H9 (cell line): ENCODE data around the gene CCDC194. TPM values are rescaled to one million over a fixed set of nuclear protein-coding genes. Genes with fewer than 3 reads are reported as not detected.

Experiments
- DNase-seq: peaks from one replicate; pipeline ENCODE4 v3.0.0-alpha.2; 2017
- H2AFZ ChIP-seq: one replicate; pipeline ENCODE4 v1.6.1; 2013; ENCODE audit warnings: mild to moderate bottlenecking, low read length, control low read depth, moderate library complexity
- H2AK5ac ChIP-seq: 2 replicates; pipeline ENCODE4 v1.6.1; 2013; ENCODE audit warnings: low read length, control low read depth, mixed read lengths; ENCODE audit not compliant: insufficient read length
- H2BK120ac ChIP-seq: one replicate; pipeline ENCODE4 v1.6.1; 2013; ENCODE audit warnings: low read depth, mild to moderate bottlenecking, low read length, control low read depth, inconsistent platforms; ENCODE audit not compliant: poor library complexity, severe bottlenecking
- H2BK12ac ChIP-seq: 2 replicates; pipeline ENCODE4 v1.6.1; 2013; ENCODE audit warnings: low read length, control low read depth, mixed read lengths, low read depth; ENCODE audit not compliant: insufficient read length
- H2BK15ac ChIP-seq: 2 replicates; pipeline ENCODE4 v1.6.1; 2013; ENCODE audit warnings: low read depth, low read length, control low read depth
- H2BK20ac ChIP-seq: one replicate; pipeline ENCODE4 v1.6.1; 2013; ENCODE audit warnings: low read depth, mild to moderate bottlenecking, low read length, control low read depth, inconsistent platforms; ENCODE audit not compliant: poor library complexity, severe bottlenecking
- H2BK5ac ChIP-seq: 2 replicates; pipeline ENCODE4 v1.6.1; 2013; ENCODE audit warnings: low read length, control low read depth, mixed read lengths; ENCODE audit not compliant: insufficient read length
- H3K14ac ChIP-seq: 2 replicates; pipeline ENCODE4 v1.6.1; 2013; ENCODE audit warnings: low read length, control low read depth; ENCODE audit not compliant: insufficient read depth
- H3K18ac ChIP-seq: 2 replicates; pipeline ENCODE4 v1.6.1; 2013; ENCODE audit warnings: low read depth, mild to moderate bottlenecking, mixed read lengths, low read length, control low read depth; ENCODE audit not compliant: insufficient read length
- H3K23ac ChIP-seq: 2 replicates; pipeline ENCODE4 v1.6.1; 2013; ENCODE audit warnings: low read length, control low read depth, mixed read lengths, low read depth; ENCODE audit not compliant: insufficient read length
- H3K23me2 ChIP-seq: 2 replicates; pipeline ENCODE4 v1.6.1; 2013; ENCODE audit warnings: low read depth, mild to moderate bottlenecking, mixed read lengths, low read length, control low read depth; ENCODE audit not compliant: insufficient read length, poor library complexity, severe bottlenecking
- H3K27ac ChIP-seq: 2 replicates; pipeline ENCODE4 v1.5.1; 2013; ENCODE audit warnings: low read length, control low read depth, mixed read lengths, low read depth; ENCODE audit not compliant: insufficient read length
- H3K27me3 ChIP-seq: 2 replicates; pipeline ENCODE4 v1.6.1; 2013; ENCODE audit warnings: low read length, control low read depth, inconsistent platforms; ENCODE audit not compliant: insufficient read depth
- H3K4ac ChIP-seq: 2 replicates; pipeline ENCODE4 v1.6.1; 2013; ENCODE audit warnings: low read depth, mild to moderate bottlenecking, control low read depth, inconsistent platforms, low read length, moderate library complexity
- H3K4me1 ChIP-seq: 2 replicates; pipeline ENCODE4 v1.6.1; 2013; ENCODE audit warnings: low read length, control low read depth, inconsistent platforms; ENCODE audit not compliant: insufficient read depth
- H3K4me2 ChIP-seq: 2 replicates; pipeline ENCODE4 v1.6.1; 2013; ENCODE audit warnings: low read length, control low read depth, mixed read lengths; ENCODE audit not compliant: insufficient read length, insufficient read depth
- H3K56ac ChIP-seq: 2 replicates; pipeline ENCODE4 v1.6.1; 2013; ENCODE audit warnings: low read depth, mild to moderate bottlenecking, mixed read lengths, low read length, control low read depth; ENCODE audit not compliant: insufficient read length
- H3K79me1 ChIP-seq: 2 replicates; pipeline ENCODE4 v1.6.1; 2013; ENCODE audit warnings: low read depth, mild to moderate bottlenecking, moderate library complexity, low read length, control low read depth, inconsistent platforms; ENCODE audit not compliant: insufficient read depth, poor library complexity, severe bottlenecking
- H3K79me2 ChIP-seq: 2 replicates; pipeline ENCODE4 v1.6.1; 2013; ENCODE audit warnings: low read length, control low read depth, inconsistent platforms; ENCODE audit not compliant: insufficient read depth
- H3K9ac ChIP-seq: 2 replicates; pipeline ENCODE4 v1.6.1; 2013; ENCODE audit warnings: low read length, control low read depth, mixed read lengths; ENCODE audit not compliant: insufficient read length; ENCODE audit errors: extremely low read depth
- H3K9me3 ChIP-seq: one replicate; pipeline ENCODE4 v1.6.1; 2013; ENCODE audit warnings: low read depth, low read length, inconsistent platforms; ENCODE audit not compliant: control insufficient read depth
- H3T11ph ChIP-seq: one replicate; pipeline ENCODE4 v1.6.1; 2013; ENCODE audit warnings: mild to moderate bottlenecking, low read length, control low read depth, inconsistent platforms
- H4K20me1 ChIP-seq: one replicate; pipeline ENCODE4 v1.6.1; 2013; ENCODE audit not compliant: control insufficient read depth, insufficient read length, insufficient read depth
- H4K5ac ChIP-seq: 2 replicates; pipeline ENCODE4 v1.6.1; 2013; ENCODE audit warnings: low read depth, mild to moderate bottlenecking, mixed read lengths, low read length, control low read depth; ENCODE audit not compliant: insufficient read length
- H4K8ac ChIP-seq: replicated peaks from 2 replicates; pipeline ENCODE4 v1.6.1; 2013; ENCODE audit warnings: low read length, control low read depth, mixed read lengths, low read depth; ENCODE audit not compliant: insufficient read length
- H4K91ac ChIP-seq: 2 replicates; pipeline ENCODE4 v1.6.1; 2013; ENCODE audit warnings: low read depth, mild to moderate bottlenecking, moderate library complexity, mixed read lengths, low read length, control low read depth; ENCODE audit not compliant: insufficient read length
- H3K27ac Mint-ChIP-seq, 3 experiments: 2 replicates in 2 of 3; 3 replicates in 1 of 3; pipeline ENCODE4 v1.8.0; 2020 to 2021; ENCODE audit warnings: mixed read lengths in 3 of 3, mild to moderate bottlenecking in 1 of 3, moderate library complexity in 1 of 3
- H3K27me3 Mint-ChIP-seq: 2 replicates; pipeline ENCODE4 v1.8.0; 2021; ENCODE audit warnings: low read depth, mild to moderate bottlenecking, moderate library complexity, mixed read lengths
- H3K36me3 Mint-ChIP-seq, 3 experiments: 2 replicates in 2 of 3; 3 replicates in 1 of 3; pipeline ENCODE4 v1.8.0; 2020 to 2021; ENCODE audit warnings: low read depth in 3 of 3, mixed read lengths in 3 of 3; ENCODE audit not compliant: insufficient read depth in 1 of 3
- H3K4me1 Mint-ChIP-seq, 2 experiments: 2 replicates each; pipeline ENCODE4 v1.8.0; 2020; ENCODE audit warnings: mixed read lengths in 2 of 2
- H3K4me3 Mint-ChIP-seq, 2 experiments: 2 replicates in 1 of 2; 3 replicates in 1 of 2; pipeline ENCODE4 v1.8.0; 2020 to 2021; ENCODE audit warnings: mild to moderate bottlenecking in 2 of 2, mixed read lengths in 2 of 2, moderate library complexity in 1 of 2
- H3K9me3 Mint-ChIP-seq, 2 experiments: 2 replicates in 1 of 2; 3 replicates in 1 of 2; pipeline ENCODE4 v1.8.0; 2020; ENCODE audit warnings: mild to moderate bottlenecking in 2 of 2, mixed read lengths in 2 of 2, moderate library complexity in 1 of 2
- CTCF ChIP-seq: fragments of 200-600 bp; sonication (generic); conservative IDR thresholded peaks from 3 replicates; pipeline ENCODE4 v1.8.0; 2021; ENCODE audit warnings: antibody characterized with exemption, mild to moderate bottlenecking
- WGBS: extraction: QIAGEN DNeasy Blood & Tissue Kit; methylation state at CpG from one replicate; pipeline ENCODE4 v1.1.7; 2013; ENCODE audit warnings: missing lambda C conversion rate, low lambda C conversion rate, mixed read lengths; ENCODE audit not compliant: insufficient read length; ENCODE audit errors: extremely low coverage; 5-methylcytosine and 5-hydroxymethylcytosine counted together
- total RNA-seq: library from RNA; stranded (reverse); gene quantifications from 2 replicates; pipeline ENCODE4 v1.2.1, GENCODE V29; 2021

Gene CCDC194
- total RNA-seq, 1 experiment from 2014 or later, result 0.68 TPM

- Histone ChIP-seq H3K9me3 (no peaks in the 10 kb centered on the region), H2BK12ac (no peak overlapping the region), H4K5ac (no peak overlapping the region), H4K20me1 (no peaks in the 10 kb centered on the region), H2BK120ac (peak overlapping the region; percentile 83), H2BK15ac (no peak overlapping the region), H3T11ph (no peak overlapping the region), H3K79me2 (no peaks in the 10 kb centered on the region; the same call in 1 of the 2 replicates), H3K4ac (peak overlapping the region; percentile 49), H3K14ac (peak overlapping the region; percentile 11), H3K79me1 (no peaks in the 10 kb centered on the region), H3K56ac (peak overlapping the region; percentile 8), H3K9ac (peak overlapping the region; percentile 25), H4K91ac (peak overlapping the region; percentile 31), H2AK5ac (no peak overlapping the region), H4K8ac (no peak overlapping the region), H3K27ac (no peak overlapping the region), H3K18ac (peak overlapping the region; percentile 8), H2AFZ (no peak overlapping the region), H2BK20ac (no peak overlapping the region), H3K27me3 (no peaks in the 10 kb centered on the region), H3K23ac (no peak overlapping the region), H3K4me1 (peaks cover 7% of the 10 kb centered on the region; the same call in 1 of the 2 replicates), H3K23me2 (peaks cover 15% of the 10 kb centered on the region), H2BK5ac (no peak overlapping the region), H3K4me2 (peak overlapping the region; percentile 61)
- Mint-ChIP-seq H3K4me1 (peaks cover 31 to 39% of the 10 kb centered on the region in 2 experiments), H3K36me3 (peaks cover 7 to 36% (median 17%) of the 10 kb centered on the region in 3 experiments; a peak in 6 of 7 replicates), H3K27ac (peak overlapping the region; percentile 81 to 97 (median 97)), H3K27me3 (no peaks in the 10 kb centered on the region), H3K9me3 (no peaks in the 10 kb centered on the region), H3K4me3 (peak overlapping the region; percentile 69 to 94)
- no peak for DNase-seq
- no peak for TF ChIP-seq CTCF
- WGBS, result no CpG with 5 or more reads among the region's 7 CpGs
These were observed 10.7 kb upstream of the CCDC194 start for GRCh38 chr19:17404621-17405249.
